Measurements from ENCODE around the gene POLN.
A peak's percentile ranks its signal among the peaks of the same experiment; 100 is the strongest.
"Not testable (repeated sequence)": the region's sequence is repeated elsewhere in the genome, so short reads cannot be mapped to it uniquely, and the experiment has no call there.

Gene POLN

DNA sequence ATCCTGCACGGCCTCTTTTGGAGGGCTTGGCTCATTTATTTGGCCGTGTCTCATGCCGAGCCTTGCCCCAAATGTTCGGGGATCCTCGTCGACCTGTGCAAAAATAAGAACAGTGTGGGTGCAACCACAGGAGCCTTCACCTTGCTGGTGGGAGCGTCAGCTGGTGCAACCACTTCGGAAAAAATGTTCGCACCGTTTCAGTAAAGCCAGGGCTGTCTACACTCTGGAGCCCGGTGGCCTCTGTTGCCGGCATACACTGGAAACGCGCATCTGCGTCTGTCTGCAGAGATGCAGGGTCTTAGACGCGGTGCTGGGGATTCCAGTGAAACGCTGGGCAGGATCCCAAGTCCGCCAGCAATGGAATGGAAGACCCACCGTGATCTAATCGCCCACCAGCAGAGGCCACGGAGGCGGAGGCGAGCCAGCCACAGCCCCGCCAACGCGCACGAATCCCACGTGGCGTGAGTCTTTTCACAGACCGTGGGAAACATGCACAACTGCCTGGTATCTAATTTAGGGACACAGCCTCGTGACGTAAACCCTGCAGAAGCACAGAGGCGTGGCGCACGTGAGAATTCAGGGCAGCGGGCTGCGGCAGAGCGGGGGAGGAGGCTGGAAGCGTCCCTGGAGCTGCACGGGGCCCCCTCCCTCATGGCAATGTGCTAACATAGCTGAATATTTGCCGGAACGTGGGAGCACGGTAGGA, 33.8 kb upstream of the POLN start:
- DNase-seq (ENCODE audit: low spot score): no peak

DNA sequence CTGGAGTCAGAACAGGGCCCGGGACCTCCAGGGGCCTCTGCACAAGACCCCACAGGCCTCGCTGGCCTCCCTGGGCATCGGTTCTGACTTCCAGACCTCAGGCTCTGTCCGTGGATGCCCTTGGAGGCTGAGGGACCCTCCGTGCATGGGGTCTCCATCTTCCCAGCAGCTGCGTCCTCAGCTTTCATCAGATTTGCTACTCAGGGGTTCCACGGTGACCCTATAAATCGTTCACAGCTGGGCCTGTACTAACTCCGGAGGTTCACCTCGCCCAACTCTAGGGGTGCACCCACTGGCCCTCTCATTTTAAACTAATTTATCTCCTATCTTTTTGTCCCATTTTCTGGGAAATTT, 33.1 kb upstream of the POLN start:
- DNase-seq (ENCODE audit: low spot score): not testable (repeated sequence)

GRCh38 chr4:2274320-2275043, 32.6 kb upstream of the POLN start:
- no peak for DNase-seq (ENCODE audit: low spot score)

GRCh38 chr4:2273657-2274319, 31.9 kb upstream of the POLN start:
- DNase-seq (ENCODE audit: low spot score): no peak

- DNase-seq (ENCODE audit: low spot score): no peak
Measured at GRCh38 chr4:2273221-2273620, 31.3 kb upstream of the POLN start.

GRCh38 chr4:2272828-2273120, 30.9 kb upstream of the POLN start:
- no peak for DNase-seq (ENCODE audit: low spot score)

GRCh38 chr4:2272026-2272827, 30.3 kb upstream of the POLN start:
- DNase-seq (ENCODE audit: low spot score): no peak

DNA sequence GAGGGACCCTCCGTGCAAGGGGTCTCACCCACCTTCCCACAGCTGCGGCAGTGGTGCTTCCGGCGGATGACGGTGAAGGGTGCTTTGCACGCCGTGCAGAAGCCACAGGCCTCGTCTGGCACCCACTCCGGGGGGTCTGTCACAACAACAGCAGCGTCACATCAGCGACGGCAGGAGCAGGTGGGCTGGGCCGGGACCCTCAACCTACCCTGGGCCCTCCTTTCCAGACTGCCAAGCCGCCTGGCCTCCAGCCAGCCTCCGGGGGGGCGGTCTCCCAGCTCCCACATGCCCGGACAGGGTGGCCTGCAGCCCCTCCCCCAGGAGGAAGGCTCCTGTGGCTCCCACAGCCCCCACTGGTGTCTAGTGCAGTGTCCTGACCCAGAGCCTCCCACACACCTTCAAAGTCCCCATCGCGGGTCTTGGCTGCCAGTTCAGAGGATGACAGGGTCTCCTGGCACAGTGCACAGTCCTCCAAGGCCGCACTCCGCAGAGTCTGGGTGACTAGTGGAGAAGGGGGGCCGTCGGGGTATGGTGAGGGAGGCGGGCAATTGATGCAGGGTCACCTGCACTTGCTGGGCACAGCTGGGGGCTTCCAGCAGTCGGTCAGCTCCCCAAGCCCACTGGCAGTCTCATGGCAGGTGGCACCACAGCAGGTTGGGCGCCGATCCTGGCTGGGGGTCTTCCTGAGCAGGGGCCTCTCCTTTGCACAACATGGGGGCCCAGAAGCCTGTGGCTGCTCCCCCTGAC, 29.5 kb upstream of the POLN start:
- DNase-seq (ENCODE audit: low spot score): no peak

- no peak for DNase-seq (ENCODE audit: low spot score)
Measured at GRCh38 chr4:2270341-2271165, 28.6 kb upstream of the POLN start.

DNA sequence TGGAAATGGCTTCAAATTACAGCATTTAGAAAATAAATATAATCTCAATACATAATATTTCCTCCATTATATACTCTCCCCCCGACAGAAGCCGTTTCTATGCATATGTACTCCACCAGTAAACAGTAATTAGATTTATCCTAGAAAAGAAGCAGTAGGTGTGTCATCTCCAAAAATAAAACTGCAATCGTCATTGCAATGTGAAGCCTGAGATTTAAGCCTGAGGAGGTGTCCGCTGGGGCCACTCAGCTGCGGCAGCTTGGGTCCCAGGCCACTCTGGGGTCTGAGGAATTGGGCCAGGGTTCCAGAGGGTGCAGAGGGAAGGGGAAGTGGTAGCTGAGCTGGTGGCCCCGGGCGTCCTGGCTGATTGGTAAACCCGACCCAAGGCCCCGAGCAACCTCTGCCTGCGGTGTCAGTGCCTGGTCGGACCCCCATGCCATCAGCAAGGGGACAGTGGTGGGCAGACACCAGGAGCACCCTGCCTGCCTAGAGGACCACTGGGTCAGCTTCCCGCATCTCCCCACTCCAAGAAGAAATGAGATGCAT, 27.8 kb upstream of the POLN start:
- no peak for DNase-seq (ENCODE audit: low spot score)

GRCh38 chr4:2269206-2269531, 27.2 kb upstream of the POLN start:
- no peak for DNase-seq (ENCODE audit: low spot score)

DNA sequence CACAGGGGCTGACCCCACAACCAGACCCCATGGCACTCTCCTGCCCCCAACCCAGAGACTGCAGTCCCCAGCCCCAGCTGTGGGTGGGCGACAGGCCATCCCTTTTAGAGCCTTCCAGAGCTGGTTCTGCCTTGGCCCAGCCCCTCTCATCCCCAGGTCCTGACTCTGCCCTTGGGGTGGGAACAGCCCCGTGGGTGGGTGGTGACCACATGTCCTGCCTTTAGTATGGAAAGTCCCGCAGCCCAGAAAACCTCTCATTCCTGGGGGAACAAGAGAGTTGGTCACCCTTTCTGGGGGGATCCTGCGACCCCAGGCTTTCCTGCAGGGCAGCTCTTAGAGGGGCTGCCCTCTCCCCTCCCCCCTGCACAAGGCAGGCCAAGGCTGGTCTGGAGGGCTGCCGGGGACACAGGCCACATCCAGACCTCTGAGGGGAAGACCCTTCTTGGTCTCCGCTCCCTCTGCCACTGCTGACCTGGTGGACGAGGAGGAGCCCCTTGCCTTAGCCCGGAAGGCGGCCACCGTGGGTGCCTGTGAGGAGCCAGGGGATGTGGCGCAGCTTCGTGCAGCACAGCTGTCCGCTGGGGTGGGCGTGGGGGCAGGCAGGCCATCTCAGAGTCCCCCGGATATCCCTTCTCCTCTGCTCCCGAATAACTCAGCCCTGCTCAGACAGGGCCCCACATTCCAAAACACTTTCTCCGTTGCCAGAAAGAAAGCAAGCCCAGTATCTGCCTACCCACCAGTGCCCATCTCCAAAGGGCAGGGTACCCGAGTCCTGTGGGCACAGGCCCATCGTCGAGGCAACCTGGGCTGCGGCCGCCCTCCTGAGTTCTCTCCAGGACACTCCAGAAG, 26.7 kb upstream of the POLN start:
- no peak for DNase-seq (ENCODE audit: low spot score)

DNA sequence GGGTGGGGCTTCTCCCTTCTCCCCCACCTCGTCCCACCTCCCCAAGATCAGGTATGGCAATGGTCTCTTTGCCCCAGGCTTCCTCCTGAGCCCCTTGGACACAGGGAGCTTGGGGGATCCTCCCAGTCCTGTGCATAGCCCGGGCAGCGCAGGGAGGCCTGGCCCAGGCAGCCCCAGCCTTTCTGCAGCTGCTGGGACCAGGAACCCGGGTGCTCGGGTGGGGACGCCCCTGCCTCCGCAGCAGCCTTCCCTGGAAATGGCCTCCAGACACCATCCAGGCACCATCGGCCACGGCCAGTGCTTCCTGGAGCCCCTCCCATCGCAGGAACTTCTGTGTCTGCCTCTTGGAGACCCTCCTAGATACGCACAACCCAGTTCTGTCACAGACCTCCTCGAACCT, 25.9 kb upstream of the POLN start:
- no peak for DNase-seq (ENCODE audit: low spot score)

- no peak for DNase-seq (ENCODE audit: low spot score)
Measured at GRCh38 chr4:2267320-2267811, 25.4 kb upstream of the POLN start.

DNA sequence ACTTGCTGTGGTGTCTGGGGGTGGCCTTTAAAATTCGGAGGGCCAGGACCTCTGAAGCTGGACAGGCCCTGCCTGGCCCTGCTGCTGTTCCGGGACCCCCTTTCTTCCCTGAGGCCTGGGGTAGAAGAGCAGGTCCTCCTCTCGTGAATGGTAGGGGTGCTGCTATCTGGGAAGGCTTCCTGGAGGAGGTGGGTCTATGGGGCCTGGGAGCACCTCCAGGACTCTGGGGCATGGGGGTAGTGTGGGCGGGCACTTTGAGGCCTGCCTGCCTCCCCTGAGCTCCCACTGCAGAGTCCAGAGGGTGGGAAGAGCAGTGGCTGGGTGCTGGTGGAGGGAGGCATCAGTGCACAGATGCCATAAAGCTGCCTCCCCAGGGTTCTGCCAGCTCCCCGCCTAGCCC, 24.9 kb upstream of the POLN start:
- no peak for DNase-seq (ENCODE audit: low spot score)

DNA sequence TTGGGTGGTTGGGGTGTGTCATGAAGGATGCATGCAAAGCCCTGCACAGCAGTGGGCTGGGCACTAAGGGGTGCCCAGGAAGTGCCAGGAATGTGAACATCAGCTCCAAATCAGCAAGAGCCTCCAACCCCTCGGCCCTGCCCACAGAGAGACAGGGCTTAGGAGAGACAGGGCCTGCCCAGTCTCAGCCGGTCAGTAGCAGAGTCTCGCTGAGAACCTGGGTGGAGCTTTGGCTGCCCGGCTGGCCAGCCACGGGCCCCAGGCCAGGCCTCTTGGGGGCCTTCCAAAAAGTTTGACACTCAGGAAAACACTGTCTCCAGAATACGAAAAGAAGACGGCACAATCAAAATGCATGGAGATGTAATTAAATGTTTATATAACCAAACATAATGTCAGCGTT, 24.3 kb upstream of the POLN start:
- DNase-seq (ENCODE audit: low spot score): peak; percentile 96

DNA sequence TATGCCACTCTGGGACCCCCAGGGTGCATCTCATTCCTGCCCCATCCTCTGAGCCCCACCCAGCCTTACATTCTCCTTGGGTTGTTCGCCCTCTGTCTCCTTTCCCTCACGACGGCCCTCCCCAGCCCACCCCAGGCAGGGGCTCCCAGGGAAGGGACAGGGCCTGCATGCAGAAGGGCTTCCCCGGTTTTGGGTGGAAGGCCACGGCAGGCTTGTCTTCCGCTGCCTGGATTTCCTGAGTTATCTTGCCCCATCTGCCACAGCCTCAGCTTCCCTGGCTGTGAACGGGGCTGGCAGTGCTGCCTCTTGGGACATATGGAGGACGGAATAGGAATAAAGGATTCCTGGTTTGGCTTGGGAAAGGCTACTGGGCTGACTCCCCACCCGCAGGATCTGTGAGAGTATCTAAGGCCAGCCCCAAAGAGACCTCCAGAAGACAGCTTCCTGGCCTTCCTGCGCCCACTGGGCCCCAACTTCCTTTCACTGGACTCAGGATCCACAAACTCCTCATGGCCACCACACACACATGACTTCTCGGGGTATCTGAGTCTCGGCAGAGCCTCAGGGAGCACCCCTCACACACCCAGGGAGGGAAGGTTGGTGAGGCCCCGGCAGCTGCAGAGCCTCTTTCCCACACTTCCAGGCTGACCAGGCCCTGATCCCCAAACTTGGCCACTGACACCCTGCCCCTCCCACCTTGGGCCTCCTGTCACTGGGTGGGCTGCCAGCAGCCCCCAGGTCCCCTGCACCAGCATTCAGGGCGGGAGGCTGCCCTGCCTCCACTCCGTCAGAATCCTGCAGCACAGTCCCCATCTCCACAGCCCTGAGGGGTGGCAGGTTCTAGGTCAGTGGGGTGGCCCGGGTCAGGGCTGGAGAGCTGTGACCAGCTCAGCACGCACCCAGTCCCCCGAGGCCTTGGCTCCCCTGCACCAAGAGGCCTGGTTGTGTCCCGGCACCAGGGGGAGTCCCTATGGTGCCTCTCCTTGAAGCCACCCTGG, 23.5 kb upstream of the POLN start:
- no peak for DNase-seq (ENCODE audit: low spot score)

DNA sequence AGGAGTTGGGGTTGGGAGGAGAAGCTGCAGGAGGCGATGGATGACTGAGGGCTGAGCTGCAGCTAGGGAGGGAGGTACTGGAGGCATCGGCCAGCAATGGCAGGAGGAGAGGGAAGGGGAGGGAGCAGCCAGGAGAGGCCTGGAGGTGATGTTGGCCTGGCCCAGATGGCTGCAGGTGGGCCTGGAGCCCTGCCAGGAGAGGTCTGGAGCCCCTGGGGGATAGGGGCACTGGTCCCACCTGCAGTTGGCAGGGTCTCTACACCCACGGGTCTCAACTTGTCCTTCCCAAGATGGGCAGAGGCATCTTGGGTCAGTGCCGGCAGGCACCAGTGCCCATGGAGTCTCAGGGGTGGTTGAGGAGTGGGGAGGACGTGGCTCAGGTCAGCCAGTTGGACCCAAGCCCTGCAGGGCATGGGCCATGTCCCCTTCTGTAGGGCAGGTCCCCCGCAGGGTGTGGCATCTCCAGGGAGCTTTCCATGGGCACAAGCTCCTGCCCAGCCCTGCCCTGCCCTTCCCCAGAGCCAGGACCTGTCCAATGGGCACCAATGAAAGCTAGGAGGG, 22.6 kb upstream of the POLN start:
- DNase-seq (ENCODE audit: low spot score): no peak

Data from AG08396 (cell line).